Astrocyte (in vitro differentiated cells and primary cell): ENCODE results near the gene PCDH7. TPM values are rescaled to one million over a fixed set of nuclear protein-coding genes. Genes with fewer than 3 reads are reported as not detected.

Experiments used
- DNase-seq: peaks from one replicate; pipeline ENCODE4 v3.0.0-alpha.2; 2010; ENCODE audit warnings: low read depth
- FAIRE-seq: peaks from 2 replicates; lab custom pipeline; 2011; peaks lifted over from hg19 to GRCh38; lab: Jason Lieb, UNC
- H2AFZ ChIP-seq: 2 replicates; pipeline ENCODE4 v1.6.0; 2012; ENCODE audit warnings: low read depth, low read length, inconsistent platforms
- H3K27ac ChIP-seq: 2 replicates; pipeline ENCODE4 v1.5.1; 2011; ENCODE audit warnings: low read depth, low read length, inconsistent platforms
- H3K27me3 ChIP-seq: 2 replicates; pipeline ENCODE4 v1.6.0; 2011; ENCODE audit warnings: low read length, inconsistent platforms; ENCODE audit not compliant: insufficient read depth
- H3K36me3 ChIP-seq: 2 replicates; pipeline ENCODE4 v1.5.1; 2011; ENCODE audit warnings: low read length, inconsistent platforms; ENCODE audit not compliant: insufficient read depth
- H3K4me1 ChIP-seq: 2 replicates; pipeline ENCODE4 v1.5.1; 2011; ENCODE audit warnings: low read length, inconsistent platforms; ENCODE audit not compliant: insufficient read depth
- H3K4me2 ChIP-seq: 2 replicates; pipeline ENCODE4 v1.6.0; 2012; ENCODE audit warnings: low read length, inconsistent platforms
- H3K4me3 ChIP-seq: 2 replicates; pipeline ENCODE4 v1.5.1; 2011; ENCODE audit warnings: low read depth, mild to moderate bottlenecking, low read length, inconsistent platforms; ENCODE audit not compliant: insufficient read depth
- H3K79me2 ChIP-seq: 2 replicates; pipeline ENCODE4 v1.6.0; 2012; ENCODE audit warnings: mild to moderate bottlenecking, low read length, inconsistent platforms; ENCODE audit not compliant: insufficient read depth
- H3K9ac ChIP-seq: 2 replicates; pipeline ENCODE4 v1.6.0; 2012; ENCODE audit warnings: mild to moderate bottlenecking, low read length, inconsistent platforms
- H3K9me3 ChIP-seq: 2 replicates; pipeline ENCODE4 v1.5.1; 2012; ENCODE audit warnings: low read depth, mild to moderate bottlenecking, low read length, inconsistent platforms; ENCODE audit not compliant: insufficient read depth
- H4K20me1 ChIP-seq: 2 replicates; pipeline ENCODE4 v1.6.0; 2012; ENCODE audit warnings: low read length, inconsistent platforms; ENCODE audit not compliant: insufficient read depth
- H3K27ac Mint-ChIP-seq: one replicate; pipeline ENCODE4 v1.8.0; 2021; ENCODE audit warnings: mild to moderate bottlenecking, mixed read lengths; ENCODE audit not compliant: unreplicated experiment
- H3K27me3 Mint-ChIP-seq: one replicate; pipeline ENCODE4 v1.8.0; 2021; ENCODE audit warnings: low read depth, mixed read lengths; ENCODE audit not compliant: unreplicated experiment
- H3K36me3 Mint-ChIP-seq: one replicate; pipeline ENCODE4 v1.8.0; 2021; ENCODE audit warnings: low read depth, mixed read lengths; ENCODE audit not compliant: unreplicated experiment
- H3K4me1 Mint-ChIP-seq: one replicate; pipeline ENCODE4 v1.8.0; 2021; ENCODE audit warnings: low read depth, mixed read lengths; ENCODE audit not compliant: unreplicated experiment
- H3K4me3 Mint-ChIP-seq: one replicate; pipeline ENCODE4 v1.8.0; 2021; ENCODE audit warnings: mild to moderate bottlenecking, moderate library complexity, mixed read lengths; ENCODE audit not compliant: unreplicated experiment
- H3K9me3 Mint-ChIP-seq: one replicate; pipeline ENCODE4 v1.8.0; 2021; ENCODE audit warnings: mild to moderate bottlenecking, mixed read lengths; ENCODE audit not compliant: unreplicated experiment
- CTCF ChIP-seq: IDR thresholded peaks from 2 replicates; pipeline ENCODE4 v1.5.1; 2011; ENCODE audit warnings: low read depth, mild to moderate bottlenecking, inconsistent platforms, low read length, moderate library complexity; ENCODE audit not compliant: insufficient read depth
- EZH2 ChIP-seq: IDR thresholded peaks from 2 replicates; pipeline ENCODE4 v1.6.1; 2012; ENCODE audit warnings: mild to moderate bottlenecking, low read length, inconsistent platforms; ENCODE audit not compliant: insufficient read depth
- total RNA-seq: library from RNA; stranded (reverse); gene quantifications from 2 replicates; pipeline ENCODE4 v1.2.1, GENCODE V29; 2021

PCDH7 gene
- total RNA-seq, 1 donor from 2014 or later, result 40.8 TPM

- no peak overlapping the region for H2AFZ ChIP-seq
- peak; percentile 76 for DNase-seq
- no peaks in the 10 kb centered on the region for H3K27me3 ChIP-seq
- H3K9me3 ChIP-seq, result no peaks in the 10 kb centered on the region
- Mint-ChIP-seq H3K4me1 (peaks cover 4% of the 10 kb centered on the region), H3K4me3 (no peak overlapping the region), H3K27me3 (no peaks in the 10 kb centered on the region), H3K27ac (no peak overlapping the region), H3K9me3 (no peaks in the 10 kb centered on the region), H3K36me3 (no peaks in the 10 kb centered on the region)
- no peak overlapping the region for H3K4me3 ChIP-seq
- TF ChIP-seq CTCF (no peak), EZH2 (no peak)
- H4K20me1 ChIP-seq, result no peaks in the 10 kb centered on the region
- no peak overlapping the region for H3K27ac ChIP-seq
- no peak overlapping the region for H3K9ac ChIP-seq
- peaks cover under 1% of the 10 kb centered on the region for H3K4me1 ChIP-seq
- H3K4me2 ChIP-seq, result peak overlapping the region; percentile 16
- no peaks in the 10 kb centered on the region for H3K36me3 ChIP-seq
- FAIRE-seq, result no peak
- no peaks in the 10 kb centered on the region for H3K79me2 ChIP-seq
Observed at GRCh38 chr4:30763321-30763727, 43.2 kb downstream of the PCDH7 start.

- Histone ChIP-seq H3K27me3 (no peaks in the 10 kb centered on the region), H3K27ac (no peak overlapping the region), H3K4me2 (no peak overlapping the region), H3K4me3 (no peak overlapping the region), H2AFZ (no peak overlapping the region), H3K79me2 (no peaks in the 10 kb centered on the region), H3K36me3 (no peaks in the 10 kb centered on the region), H3K9ac (no peak overlapping the region), H3K4me1 (peaks cover under 1% of the 10 kb centered on the region), H4K20me1 (no peaks in the 10 kb centered on the region), H3K9me3 (no peaks in the 10 kb centered on the region)
- Mint-ChIP-seq H3K4me1 (peaks cover 2% of the 10 kb centered on the region), H3K36me3 (no peaks in the 10 kb centered on the region), H3K27ac (no peak overlapping the region), H3K4me3 (no peak overlapping the region), H3K27me3 (no peaks in the 10 kb centered on the region), H3K9me3 (no peaks in the 10 kb centered on the region)
- FAIRE-seq, result no peak
- DNase-seq, result no peak
- no peak for TF ChIP-seq CTCF
- TF ChIP-seq EZH2, result no peak
Observed at GRCh38 chr4:30765022-30765421, 44.9 kb downstream of the PCDH7 start.

- Histone ChIP-seq H3K9ac (no peak overlapping the region), H3K9me3 (no peaks in the 10 kb centered on the region), H4K20me1 (no peaks in the 10 kb centered on the region), H3K4me2 (no peak overlapping the region), H3K79me2 (no peaks in the 10 kb centered on the region), H3K4me1 (peaks cover 9% of the 10 kb centered on the region), H3K27me3 (no peaks in the 10 kb centered on the region), H2AFZ (no peak overlapping the region), H3K4me3 (no peak overlapping the region), H3K27ac (no peak overlapping the region), H3K36me3 (no peaks in the 10 kb centered on the region)
- Mint-ChIP-seq H3K27me3 (no peaks in the 10 kb centered on the region), H3K36me3 (no peaks in the 10 kb centered on the region), H3K4me3 (no peak overlapping the region), H3K27ac (no peak overlapping the region), H3K4me1 (peaks cover 2% of the 10 kb centered on the region), H3K9me3 (no peaks in the 10 kb centered on the region)
- no peak for DNase-seq
- TF ChIP-seq EZH2, result no peak
- TF ChIP-seq CTCF, result no peak
- FAIRE-seq, result no peak
Observed at GRCh38 chr4:30767147-30767845, 47.1 kb downstream of the PCDH7 start.
